ENCODE measurements around the gene LIN28A.
"Not testable (repeated sequence)": the region's sequence is repeated elsewhere in the genome, so short reads cannot be mapped to it uniquely, and the experiment has no call there.

The LIN28A gene

GRCh38 chr1:26410706-26411623 is at the start of gene LIN28A:
Gene LIN28A (plus strand): TSS chr1:26410817. CDS start chr1:26410892, 75 bp downstream.
- no peak for DNase-seq (ENCODE audit: low spot score)

GRCh38 chr1:26361605-26362122 is 49.0 kb upstream of the LIN28A start:
- DNase-seq (ENCODE audit: low spot score), result no peak

DNA sequence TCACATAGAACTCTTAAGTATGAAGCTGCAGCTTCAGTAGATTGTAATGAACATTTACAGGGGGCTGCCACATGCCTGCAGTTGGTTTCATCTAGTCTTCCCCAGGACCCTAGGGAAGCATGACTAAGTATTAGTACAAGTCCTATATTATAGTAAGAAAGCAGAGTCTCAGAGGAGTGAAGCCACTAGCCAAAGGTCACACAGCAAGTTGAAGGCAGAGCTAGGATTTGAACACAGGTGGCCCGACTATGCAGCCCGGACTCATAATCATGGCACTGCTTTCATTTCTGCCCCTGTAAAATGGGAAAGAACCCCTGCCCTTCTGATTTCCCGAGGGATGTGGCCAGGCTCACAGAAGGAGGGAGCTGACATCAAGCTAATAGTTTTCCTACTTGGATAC is 48.3 kb upstream of the LIN28A start:
- DNase-seq (ENCODE audit: low spot score), result no peak

GRCh38 chr1:26363549-26364448 is 46.8 kb upstream of the LIN28A start:
- DNase-seq (ENCODE audit: low spot score), result peak; percentile 90

- DNase-seq (ENCODE audit: low spot score), result no peak
Observed at GRCh38 chr1:26364956-26365355, 45.7 kb upstream of the LIN28A start.

GRCh38 chr1:26367441-26367840 is 43.2 kb upstream of the LIN28A start:
- DNase-seq (ENCODE audit: low spot score), result no peak

DNA sequence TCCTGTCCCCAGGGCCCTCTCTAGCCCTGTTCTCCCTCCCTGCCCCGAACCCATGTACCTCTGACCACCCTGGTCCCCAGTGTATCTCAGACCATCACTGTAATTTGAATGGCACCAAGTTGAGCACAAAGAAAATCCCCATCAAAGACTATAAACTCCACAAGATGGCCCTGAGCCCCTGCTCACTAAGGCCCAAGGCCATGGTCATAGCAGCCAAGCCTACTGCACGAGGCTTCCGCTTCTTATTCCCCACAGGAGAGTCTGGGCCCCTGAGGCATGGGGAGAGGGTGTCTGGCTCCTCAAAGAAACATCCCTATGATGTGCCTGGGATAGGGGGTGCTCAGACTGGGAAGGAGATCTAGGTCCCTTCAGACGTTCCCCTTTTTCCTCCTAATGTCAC is 42.6 kb upstream of the LIN28A start:
- DNase-seq (ENCODE audit: low spot score), result no peak

DNA sequence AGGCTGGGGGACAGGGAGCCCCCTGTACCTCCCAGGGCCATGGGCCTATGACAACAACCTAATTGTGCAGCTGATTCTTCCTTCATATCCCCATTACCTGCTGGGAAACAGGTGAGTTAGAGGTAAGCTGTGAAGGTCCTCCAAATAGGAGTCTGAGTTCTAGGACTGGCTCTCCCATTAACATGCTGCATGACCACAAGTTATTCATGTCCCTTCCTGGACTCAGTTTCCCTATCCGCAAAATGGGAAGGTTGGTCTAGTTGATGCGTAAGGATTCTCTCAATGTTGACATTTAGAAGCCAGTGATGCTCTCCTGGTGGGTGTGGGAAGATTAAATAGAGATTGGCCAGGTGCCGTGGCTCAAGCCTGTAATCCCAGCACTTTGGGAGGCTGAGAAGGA is 42.1 kb upstream of the LIN28A start:
- no peak for DNase-seq (ENCODE audit: low spot score)

DNA sequence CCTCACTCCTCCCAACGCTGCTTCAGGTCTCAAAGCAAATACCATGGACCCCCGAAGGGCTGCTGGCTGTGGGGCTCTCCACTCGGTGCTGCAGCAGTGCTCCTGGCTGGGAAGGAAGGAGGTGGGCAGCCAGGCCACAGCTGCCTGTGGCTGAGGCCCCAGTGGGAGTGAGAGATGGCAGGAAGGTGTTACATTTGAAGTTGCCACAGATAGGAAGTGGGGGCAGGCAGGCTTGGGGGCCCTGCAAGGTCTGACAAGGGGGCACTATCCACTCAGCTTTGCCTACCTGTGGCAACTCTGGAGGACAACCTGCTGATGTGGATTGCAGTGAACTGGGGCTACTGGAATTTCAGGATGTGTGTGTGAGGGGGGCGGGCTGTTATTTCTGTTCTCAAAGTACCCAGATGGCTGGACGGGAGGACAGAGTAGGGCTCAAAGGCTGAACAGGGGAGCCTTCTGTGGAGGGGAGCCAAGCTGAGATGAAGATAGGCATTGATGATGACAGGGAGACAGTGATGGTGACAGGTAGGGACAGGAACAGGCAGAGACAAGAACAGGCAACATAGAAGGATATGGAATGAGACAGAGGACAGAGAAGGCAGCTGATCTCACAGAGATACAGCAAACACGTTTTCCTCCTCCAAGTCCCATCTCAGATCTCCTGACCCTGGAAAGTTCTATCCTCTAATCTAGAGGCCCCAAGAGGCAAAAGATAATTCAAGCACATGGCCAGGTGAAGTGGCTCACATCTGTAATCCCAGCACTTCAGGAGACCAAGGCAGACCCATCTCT is 39.8 kb upstream of the LIN28A start:
- no peak for DNase-seq (ENCODE audit: low spot score)

- DNase-seq (ENCODE audit: low spot score), result no peak
Observed at GRCh38 chr1:26372039-26372438, 38.6 kb upstream of the LIN28A start.

GRCh38 chr1:26372611-26373010 is 38.0 kb upstream of the LIN28A start, which contains the start of gene ZNF683:
Gene ZNF683 (minus strand): TSS chr1:26372750. CDS start chr1:26368571, 4,179 bp downstream.
- not testable (repeated sequence) for DNase-seq (ENCODE audit: low spot score)

- DNase-seq (ENCODE audit: low spot score), result no peak
Observed at GRCh38 chr1:26373281-26373680, 37.3 kb upstream of the LIN28A start.

DNA sequence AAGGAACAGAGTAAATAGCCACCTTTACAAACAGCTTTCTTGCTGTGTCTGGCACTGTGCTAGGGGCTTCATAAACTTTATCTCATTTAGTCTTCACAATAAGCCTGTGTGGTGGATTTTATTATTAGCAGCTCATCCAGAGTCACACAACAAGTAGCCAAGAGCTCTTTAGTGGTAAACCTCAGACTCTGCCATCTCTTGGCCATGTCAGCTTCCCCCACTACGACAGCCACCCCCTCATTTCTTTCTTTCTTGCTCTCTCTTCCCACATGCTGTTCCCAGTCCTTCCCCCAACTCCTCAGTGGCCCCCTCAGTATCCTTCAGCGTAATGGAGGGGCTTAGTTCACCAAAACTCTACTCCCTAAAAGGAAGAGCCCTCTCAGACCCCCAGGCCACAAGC is 36.8 kb upstream of the LIN28A start:
- DNase-seq (ENCODE audit: low spot score), result no peak

GRCh38 chr1:26374361-26374760 is 36.3 kb upstream of the LIN28A start:
- not testable (repeated sequence) for DNase-seq (ENCODE audit: low spot score)

DNA sequence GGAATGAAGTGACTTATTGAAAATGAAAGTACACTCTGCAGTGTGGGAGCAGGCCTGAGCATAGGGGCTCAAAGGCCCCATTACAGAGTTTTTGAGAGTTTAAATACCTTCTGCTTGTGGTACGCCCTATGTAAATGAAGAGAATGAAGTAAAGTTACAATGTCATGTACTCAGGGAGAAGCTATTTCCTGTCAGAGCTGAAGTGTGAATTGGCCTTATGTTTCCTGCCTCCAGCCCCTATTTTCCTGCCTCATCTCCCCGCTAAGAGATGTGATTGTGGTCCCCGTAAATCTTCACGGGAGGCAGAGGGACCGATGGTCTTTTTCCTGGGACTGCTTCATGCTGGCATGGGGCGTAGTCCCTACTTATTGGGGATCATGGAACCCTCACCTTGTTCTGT is 35.5 kb upstream of the LIN28A start:
- DNase-seq (ENCODE audit: low spot score), result no peak

- DNase-seq (ENCODE audit: low spot score), result no peak
Observed at GRCh38 chr1:26376050-26376449, 34.6 kb upstream of the LIN28A start.

DNA sequence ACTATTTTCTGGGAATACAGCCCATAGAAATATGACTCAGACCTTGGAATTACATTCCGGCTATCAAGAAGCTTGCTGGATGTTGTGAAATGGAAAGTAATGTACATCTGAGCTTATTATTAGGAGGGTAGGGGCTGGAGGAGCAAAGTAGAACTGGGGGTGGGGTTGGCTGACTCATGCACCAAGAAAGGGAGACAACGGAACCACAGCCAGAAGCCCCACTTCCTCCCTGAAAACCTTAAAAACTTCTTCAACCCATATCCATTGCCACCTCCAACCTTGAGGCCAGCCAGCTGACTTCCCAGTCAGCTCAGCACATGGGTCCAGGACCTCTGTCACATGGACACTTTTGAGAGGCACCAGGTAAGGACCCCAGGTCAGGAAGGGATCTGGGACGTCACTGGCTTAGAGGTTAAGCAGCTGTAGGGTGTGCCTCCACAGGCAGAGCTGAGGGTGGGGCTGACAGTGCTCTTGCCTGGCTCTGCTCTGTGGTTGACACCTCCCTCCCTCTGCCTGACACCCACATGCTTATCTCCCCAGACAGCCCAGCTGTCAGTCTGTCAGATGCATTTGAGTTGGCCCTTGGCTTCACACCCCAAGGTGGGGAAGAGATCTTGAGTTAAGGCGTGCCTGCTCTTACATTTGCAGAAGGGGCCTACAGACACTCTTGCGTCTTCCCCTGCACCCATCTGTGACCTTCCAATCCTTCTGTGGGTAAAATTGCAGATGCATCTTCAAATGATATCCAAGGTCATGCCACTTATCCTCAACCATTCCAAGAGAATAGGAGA is 32.3 kb upstream of the LIN28A start:
- DNase-seq (ENCODE audit: low spot score), result no peak

GRCh38 chr1:26378879-26379251 is 31.8 kb upstream of the LIN28A start:
- DNase-seq (ENCODE audit: low spot score), result no peak

DNA sequence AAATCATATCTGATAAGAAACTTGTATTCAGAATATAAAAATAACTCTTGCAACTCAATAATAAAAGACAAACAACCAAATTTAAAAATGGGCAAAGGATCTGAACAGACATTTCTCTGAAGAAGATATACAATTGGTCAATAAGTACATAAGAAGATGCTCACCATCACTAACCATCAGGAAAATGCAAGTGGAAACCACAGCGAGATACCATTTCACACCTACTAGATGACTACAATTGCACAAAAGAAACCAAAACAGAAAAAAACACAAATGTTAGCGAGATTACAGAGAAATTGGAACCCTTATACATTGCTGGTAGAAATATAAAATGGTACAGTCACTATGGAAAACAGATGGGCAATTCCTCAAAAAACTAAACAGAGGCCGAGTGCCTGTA is 26.5 kb upstream of the LIN28A start:
- no peak for DNase-seq (ENCODE audit: low spot score)

DNA sequence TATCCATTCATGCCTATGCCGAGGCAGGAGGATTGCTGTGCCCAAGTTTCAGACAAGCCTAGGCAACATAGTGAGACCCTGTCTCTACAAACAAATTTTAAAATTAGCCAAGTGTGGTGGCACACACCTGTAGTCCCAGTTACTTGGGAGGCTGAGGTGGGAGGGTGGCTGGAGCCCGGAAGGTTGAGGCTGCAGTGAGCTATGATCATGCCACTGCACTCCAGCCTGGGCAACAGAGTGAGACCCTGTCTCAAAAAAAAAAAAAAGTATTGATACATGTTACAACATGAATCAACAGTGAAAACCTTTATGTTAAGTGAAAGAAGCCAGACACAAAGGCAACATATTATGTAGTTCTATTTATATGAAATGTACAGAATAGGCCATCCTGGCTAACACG is 25.6 kb upstream of the LIN28A start:
- not testable (repeated sequence) for DNase-seq (ENCODE audit: low spot score)

DNA sequence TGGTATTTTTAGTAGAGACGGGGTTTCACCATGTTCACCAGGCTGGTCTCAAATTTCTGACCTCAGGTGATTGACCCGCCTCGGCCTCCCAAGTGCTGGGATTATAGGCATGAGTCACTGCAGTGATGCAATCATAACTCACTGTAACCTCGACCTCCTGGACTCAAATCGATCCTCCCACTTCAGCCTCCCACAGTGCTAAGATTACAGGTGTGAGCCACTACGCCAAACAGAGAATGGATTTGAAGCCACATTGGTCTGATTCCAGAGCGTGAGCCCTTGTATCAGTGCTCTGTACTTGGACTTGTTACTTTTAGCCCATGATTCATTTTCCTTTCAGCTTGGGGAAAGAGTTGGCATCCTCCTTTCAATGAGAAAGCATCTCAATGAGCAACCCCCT is 23.2 kb upstream of the LIN28A start:
- DNase-seq (ENCODE audit: low spot score), result no peak
